ENCODE results near the gene SSR2.

The SSR2 gene

GRCh38 chr1:156014829-156015228, 5.9 kb downstream of the SSR2 start:
- H3K36me3 ChIP-seq (ENCODE audit: control insufficient read depth, insufficient read depth, low read length), result peaks cover 22% of the 10 kb centered on the region; the same call in 1 of the 2 replicates

GRCh38 chr1:156012051-156012817, 8.5 kb downstream of the SSR2 start:
- Histone ChIP-seq H3K4me3 (ENCODE audit: low read length) (no peak overlapping the region), H3K9me3 (ENCODE audit: control insufficient read depth, insufficient read depth, low read length) (no peaks in the 10 kb centered on the region), H3K4me1 (ENCODE audit: control insufficient read depth, insufficient read depth, low read length) (no peaks in the 10 kb centered on the region), H3K36me3 (ENCODE audit: control insufficient read depth, insufficient read depth, low read length) (peaks cover 22% of the 10 kb centered on the region; the same call in 1 of the 2 replicates), H3K27me3 (ENCODE audit: control insufficient read depth, insufficient read depth, low read length) (no peaks in the 10 kb centered on the region), H3K27ac (ENCODE audit: low read length) (no peak overlapping the region)
- DNase-seq (ENCODE audit: low read depth, low spot score), result no peak
- WGBS (ENCODE audit: insufficient coverage, insufficient read length), result no CpG with 5 or more reads among the region's 4 CpGs

More at GRCh38 chr1:156014829-156015228, 5.9 kb downstream of the SSR2 start:
- Histone ChIP-seq H3K4me1 (ENCODE audit: control insufficient read depth, insufficient read depth, low read length) (0 out of 2 replicates have a peak, but pooled peaks cover under 1% of the 10 kb centered on the region), H3K27ac (ENCODE audit: low read length) (no peak overlapping the region), H3K9me3 (ENCODE audit: control insufficient read depth, insufficient read depth, low read length) (no peaks in the 10 kb centered on the region), H3K27me3 (ENCODE audit: control insufficient read depth, insufficient read depth, low read length) (no peaks in the 10 kb centered on the region), H3K4me3 (ENCODE audit: low read length) (no peak overlapping the region)
- WGBS (ENCODE audit: insufficient coverage, insufficient read length), result no CpG with 5 or more reads among the region's 7 CpGs
- no peak for DNase-seq (ENCODE audit: low read depth, low spot score)

- no peak overlapping the region for H3K27ac ChIP-seq (ENCODE audit: low read length)
Measured at GRCh38 chr1:156009404-156009803, 11.3 kb downstream of the SSR2 start.

GRCh38 chr1:156006666-156007376, 13.9 kb downstream of the SSR2 start:
- no CpG with 5 or more reads among the region's 7 CpGs for WGBS (ENCODE audit: insufficient coverage, insufficient read length)
- no peak for DNase-seq (ENCODE audit: low read depth, low spot score)
- H3K4me1 ChIP-seq (ENCODE audit: control insufficient read depth, insufficient read depth, low read length), result no peaks in the 10 kb centered on the region
- H3K27me3 ChIP-seq (ENCODE audit: control insufficient read depth, insufficient read depth, low read length), result no peaks in the 10 kb centered on the region
- H3K27ac ChIP-seq (ENCODE audit: low read length), result no peak overlapping the region
- H3K4me3 ChIP-seq (ENCODE audit: low read length), result no peak overlapping the region
- peaks cover 19% of the 10 kb centered on the region; the same call in 1 of the 2 replicates for H3K36me3 ChIP-seq (ENCODE audit: control insufficient read depth, insufficient read depth, low read length)
- no peaks in the 10 kb centered on the region for H3K9me3 ChIP-seq (ENCODE audit: control insufficient read depth, insufficient read depth, low read length)

More at GRCh38 chr1:156009404-156009803, 11.3 kb downstream of the SSR2 start:
- no peaks in the 10 kb centered on the region for H3K4me1 ChIP-seq (ENCODE audit: control insufficient read depth, insufficient read depth, low read length)
- peaks cover 22% of the 10 kb centered on the region; the same call in 1 of the 2 replicates for H3K36me3 ChIP-seq (ENCODE audit: control insufficient read depth, insufficient read depth, low read length)
- no peak overlapping the region for H3K4me3 ChIP-seq (ENCODE audit: low read length)
- WGBS (ENCODE audit: insufficient coverage, insufficient read length), result no CpG with 5 or more reads among the region's 3 CpGs
- no peaks in the 10 kb centered on the region for H3K27me3 ChIP-seq (ENCODE audit: control insufficient read depth, insufficient read depth, low read length)
- H3K9me3 ChIP-seq (ENCODE audit: control insufficient read depth, insufficient read depth, low read length), result no peaks in the 10 kb centered on the region
- no peak for DNase-seq (ENCODE audit: low read depth, low spot score)

- H3K27me3 ChIP-seq (ENCODE audit: control insufficient read depth, insufficient read depth, low read length), result no peaks in the 10 kb centered on the region
- H3K9me3 ChIP-seq (ENCODE audit: control insufficient read depth, insufficient read depth, low read length), result no peaks in the 10 kb centered on the region
- WGBS (ENCODE audit: insufficient coverage, insufficient read length), result no CpG with 5 or more reads among the region's 4 CpGs
- H3K36me3 ChIP-seq (ENCODE audit: control insufficient read depth, insufficient read depth, low read length), result peaks cover 5% of the 10 kb centered on the region; the same call in 1 of the 2 replicates
- no peak overlapping the region for H3K27ac ChIP-seq (ENCODE audit: low read length)
- H3K4me1 ChIP-seq (ENCODE audit: control insufficient read depth, insufficient read depth, low read length), result no peaks in the 10 kb centered on the region
- H3K4me3 ChIP-seq (ENCODE audit: low read length), result no peak overlapping the region
- no peak for DNase-seq (ENCODE audit: low read depth, low spot score)
Measured at GRCh38 chr1:156004843-156005584, 15.7 kb downstream of the SSR2 start.

- no peaks in the 10 kb centered on the region for H3K27me3 ChIP-seq (ENCODE audit: control insufficient read depth, insufficient read depth, low read length)
- H3K4me1 ChIP-seq (ENCODE audit: control insufficient read depth, insufficient read depth, low read length), result no peaks in the 10 kb centered on the region
- no CpG with 5 or more reads among the region's 2 CpGs for WGBS (ENCODE audit: insufficient coverage, insufficient read length)
- H3K9me3 ChIP-seq (ENCODE audit: control insufficient read depth, insufficient read depth, low read length), result no peaks in the 10 kb centered on the region
- no peaks in the 10 kb centered on the region for H3K36me3 ChIP-seq (ENCODE audit: control insufficient read depth, insufficient read depth, low read length)
- DNase-seq (ENCODE audit: low read depth, low spot score), result no peak
- H3K27ac ChIP-seq (ENCODE audit: low read length), result no peak overlapping the region
- no peak overlapping the region for H3K4me3 ChIP-seq (ENCODE audit: low read length)
Measured at GRCh38 chr1:156003923-156004188, 16.9 kb downstream of the SSR2 start.

GRCh38 chr1:156002188-156002911, 18.4 kb downstream of the SSR2 start:
- H3K27me3 ChIP-seq (ENCODE audit: control insufficient read depth, insufficient read depth, low read length), result no peaks in the 10 kb centered on the region
- no peaks in the 10 kb centered on the region for H3K36me3 ChIP-seq (ENCODE audit: control insufficient read depth, insufficient read depth, low read length)
- H3K4me3 ChIP-seq (ENCODE audit: low read length), result no peak overlapping the region
- H3K9me3 ChIP-seq (ENCODE audit: control insufficient read depth, insufficient read depth, low read length), result no peaks in the 10 kb centered on the region
- no peak overlapping the region for H3K27ac ChIP-seq (ENCODE audit: low read length)
- no peak for DNase-seq (ENCODE audit: low read depth, low spot score)
- H3K4me1 ChIP-seq (ENCODE audit: control insufficient read depth, insufficient read depth, low read length), result no peaks in the 10 kb centered on the region
- no CpG with 5 or more reads among the region's 3 CpGs for WGBS (ENCODE audit: insufficient coverage, insufficient read length)

- H3K27ac ChIP-seq (ENCODE audit: low read length), result no peak overlapping the region
- no CpG with 5 or more reads among the region's 4 CpGs for WGBS (ENCODE audit: insufficient coverage, insufficient read length)
- no peaks in the 10 kb centered on the region for H3K27me3 ChIP-seq (ENCODE audit: control insufficient read depth, insufficient read depth, low read length)
- no peaks in the 10 kb centered on the region for H3K9me3 ChIP-seq (ENCODE audit: control insufficient read depth, insufficient read depth, low read length)
- no peak for DNase-seq (ENCODE audit: low read depth, low spot score)
- H3K4me3 ChIP-seq (ENCODE audit: low read length), result no peak overlapping the region
- H3K36me3 ChIP-seq (ENCODE audit: control insufficient read depth, insufficient read depth, low read length), result no peaks in the 10 kb centered on the region
- no peaks in the 10 kb centered on the region for H3K4me1 ChIP-seq (ENCODE audit: control insufficient read depth, insufficient read depth, low read length)
Measured at GRCh38 chr1:156001662-156002171, 19.0 kb downstream of the SSR2 start.

GRCh38 chr1:156001021-156001661, 19.6 kb downstream of the SSR2 start:
- DNase-seq (ENCODE audit: low read depth, low spot score), result no peak
- no peaks in the 10 kb centered on the region for H3K4me1 ChIP-seq (ENCODE audit: control insufficient read depth, insufficient read depth, low read length)
- no CpG with 5 or more reads among the region's 10 CpGs for WGBS (ENCODE audit: insufficient coverage, insufficient read length)
- H3K27me3 ChIP-seq (ENCODE audit: control insufficient read depth, insufficient read depth, low read length), result no peaks in the 10 kb centered on the region
- H3K9me3 ChIP-seq (ENCODE audit: control insufficient read depth, insufficient read depth, low read length), result no peaks in the 10 kb centered on the region
- H3K4me3 ChIP-seq (ENCODE audit: low read length), result no peak overlapping the region
- no peaks in the 10 kb centered on the region for H3K36me3 ChIP-seq (ENCODE audit: control insufficient read depth, insufficient read depth, low read length)
- no peak overlapping the region for H3K27ac ChIP-seq (ENCODE audit: low read length)
